ENCODE results near the gene SH3RF3. TPM values are rescaled to one million over a fixed set of nuclear protein-coding genes. Genes with fewer than 3 reads are reported as not detected.

The SH3RF3 gene
- total RNA-seq, 2 experiments from 2014 or later = 2.2 to 2.5 TPM

GRCh38 chr2:109382951-109383350, 253.9 kb downstream of the SH3RF3 start:
- no peaks in the 10 kb centered on the region for H3K27me3 Mint-ChIP-seq
- H3K36me3 Mint-ChIP-seq = no peaks in the 10 kb centered on the region
- no peak overlapping the region for H3K4me3 Mint-ChIP-seq
- H3K4me1 Mint-ChIP-seq = no peaks in the 10 kb centered on the region
- H3K9me3 Mint-ChIP-seq = no peaks in the 10 kb centered on the region
- DNase-seq = no peak
- H3K27ac Mint-ChIP-seq = no peak overlapping the region

- Mint-ChIP-seq H3K9me3 (no peaks in the 10 kb centered on the region), H3K27ac (no peak overlapping the region), H3K27me3 (no peaks in the 10 kb centered on the region), H3K4me3 (no peak overlapping the region), H3K36me3 (no peaks in the 10 kb centered on the region), H3K4me1 (no peaks in the 10 kb centered on the region)
- DNase-seq = no peak
These were observed 254.7 kb downstream of the SH3RF3 start for GRCh38 chr2:109383505-109384307.

GRCh38 chr2:109384308-109385271, 255.6 kb downstream of the SH3RF3 start:
- Mint-ChIP-seq H3K9me3 (no peaks in the 10 kb centered on the region), H3K36me3 (no peaks in the 10 kb centered on the region), H3K27me3 (no peaks in the 10 kb centered on the region), H3K4me3 (no peak overlapping the region), H3K27ac (no peak overlapping the region), H3K4me1 (no peaks in the 10 kb centered on the region)
- no peak for DNase-seq

- no peak for DNase-seq
- H3K4me3 Mint-ChIP-seq = no peak overlapping the region
These were observed 256.5 kb downstream of the SH3RF3 start for GRCh38 chr2:109385506-109385905.

GRCh38 chr2:109386004-109386695, 257.1 kb downstream of the SH3RF3 start:
- H3K36me3 Mint-ChIP-seq = no peaks in the 10 kb centered on the region
- DNase-seq = no peak
- H3K4me3 Mint-ChIP-seq = no peak overlapping the region
- H3K27ac Mint-ChIP-seq = no peak overlapping the region
- no peaks in the 10 kb centered on the region for H3K27me3 Mint-ChIP-seq
- no peaks in the 10 kb centered on the region for H3K9me3 Mint-ChIP-seq
- H3K4me1 Mint-ChIP-seq = no peaks in the 10 kb centered on the region

More at GRCh38 chr2:109385506-109385905, 256.5 kb downstream of the SH3RF3 start:
- no peaks in the 10 kb centered on the region for H3K4me1 Mint-ChIP-seq
- no peaks in the 10 kb centered on the region for H3K9me3 Mint-ChIP-seq
- H3K27ac Mint-ChIP-seq = no peak overlapping the region
- no peaks in the 10 kb centered on the region for H3K36me3 Mint-ChIP-seq
- H3K27me3 Mint-ChIP-seq = no peaks in the 10 kb centered on the region

- no peak overlapping the region for H3K27ac Mint-ChIP-seq
- H3K9me3 Mint-ChIP-seq = no peaks in the 10 kb centered on the region
- no peaks in the 10 kb centered on the region for H3K27me3 Mint-ChIP-seq
- no peak overlapping the region for H3K4me3 Mint-ChIP-seq
- no peaks in the 10 kb centered on the region for H3K4me1 Mint-ChIP-seq
- DNase-seq = no peak
- no peaks in the 10 kb centered on the region for H3K36me3 Mint-ChIP-seq
These were observed 258.3 kb downstream of the SH3RF3 start for GRCh38 chr2:109387221-109387735.

- Mint-ChIP-seq H3K4me3 (no peak overlapping the region), H3K9me3 (no peaks in the 10 kb centered on the region), H3K27me3 (no peaks in the 10 kb centered on the region), H3K36me3 (no peaks in the 10 kb centered on the region), H3K4me1 (no peaks in the 10 kb centered on the region), H3K27ac (no peak overlapping the region)
- DNase-seq = no peak
These were observed 258.9 kb downstream of the SH3RF3 start for GRCh38 chr2:109387778-109388469.

GRCh38 chr2:109391243-109391642, 262.2 kb downstream of the SH3RF3 start:
- no peaks in the 10 kb centered on the region for H3K36me3 Mint-ChIP-seq
- H3K4me3 Mint-ChIP-seq = no peak overlapping the region
- DNase-seq = no peak
- H3K27me3 Mint-ChIP-seq = no peaks in the 10 kb centered on the region
- no peaks in the 10 kb centered on the region for H3K9me3 Mint-ChIP-seq
- peaks cover 6% of the 10 kb centered on the region for H3K4me1 Mint-ChIP-seq
- no peak overlapping the region for H3K27ac Mint-ChIP-seq

GRCh38 chr2:109392140-109392539, 263.1 kb downstream of the SH3RF3 start:
- Mint-ChIP-seq H3K4me3 (no peak overlapping the region), H3K27ac (no peak overlapping the region), H3K9me3 (no peaks in the 10 kb centered on the region), H3K27me3 (no peaks in the 10 kb centered on the region), H3K36me3 (no peaks in the 10 kb centered on the region), H3K4me1 (peaks cover 15% of the 10 kb centered on the region)
- no peak for DNase-seq

- Mint-ChIP-seq H3K4me1 (peaks cover 24% of the 10 kb centered on the region), H3K36me3 (no peaks in the 10 kb centered on the region), H3K9me3 (no peaks in the 10 kb centered on the region), H3K4me3 (no peak overlapping the region), H3K27me3 (no peaks in the 10 kb centered on the region), H3K27ac (no peak overlapping the region)
- no peak for DNase-seq
These were observed 264.0 kb downstream of the SH3RF3 start for GRCh38 chr2:109392816-109393661.

- no peak overlapping the region for H3K4me3 Mint-ChIP-seq
- no peak for DNase-seq
- H3K4me1 Mint-ChIP-seq = peaks cover 25% of the 10 kb centered on the region
- H3K27ac Mint-ChIP-seq = no peak overlapping the region
- no peaks in the 10 kb centered on the region for H3K36me3 Mint-ChIP-seq
- no peaks in the 10 kb centered on the region for H3K9me3 Mint-ChIP-seq
- no peaks in the 10 kb centered on the region for H3K27me3 Mint-ChIP-seq
These were observed 264.6 kb downstream of the SH3RF3 start for GRCh38 chr2:109393662-109393972.

- Mint-ChIP-seq H3K9me3 (no peaks in the 10 kb centered on the region), H3K4me3 (no peak overlapping the region), H3K27me3 (no peaks in the 10 kb centered on the region), H3K27ac (peak overlapping the region; percentile 67), H3K4me1 (peaks cover 25% of the 10 kb centered on the region), H3K36me3 (no peaks in the 10 kb centered on the region)
- DNase-seq = no peak
These were observed 266.6 kb downstream of the SH3RF3 start for GRCh38 chr2:109395494-109396201.
